Stimulated activated CD4-positive, alpha-beta T cell treated with anti-CD3 and anti-CD28 coated beads, Interleukin-15, amount 100 ng/mL, for 48 hours (primary cell): ENCODE data around the gene KDM4E.

Experiments
- DNase-seq, 2 donors: peaks; one replicate each; pipeline ENCODE4 v3.0.0-alpha.2; 2020; ENCODE audit warnings: low read depth in 2 of 2

The KDM4E gene

DNA sequence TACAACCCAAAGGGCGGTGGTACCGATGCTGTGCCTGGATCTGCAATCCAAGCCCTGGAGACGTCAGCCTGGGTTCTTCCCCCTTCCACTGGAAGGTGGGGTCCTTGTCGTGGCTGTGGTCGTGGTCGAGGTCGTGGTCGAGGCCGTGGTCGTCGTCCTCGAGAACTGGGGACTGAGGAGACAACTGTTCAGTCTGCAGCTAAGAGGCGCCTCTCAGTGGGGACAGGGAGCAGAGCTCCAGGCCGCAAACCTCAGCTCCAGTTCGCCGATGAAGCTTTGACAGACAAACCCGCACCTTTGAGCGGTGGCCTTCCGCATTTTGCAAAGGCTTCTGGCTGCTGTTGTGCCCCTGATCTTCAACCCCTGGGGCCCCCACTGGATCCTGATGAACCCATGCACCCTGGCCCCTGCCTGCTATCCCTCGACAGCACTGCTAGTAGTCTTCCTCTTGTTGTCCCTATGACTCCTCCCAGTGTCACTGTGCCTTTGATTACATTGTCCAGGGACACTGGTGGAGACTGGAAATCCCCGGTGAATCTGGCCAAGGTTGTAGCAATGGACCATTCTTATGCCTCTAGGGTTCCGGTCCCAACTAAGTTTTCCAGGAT is 25.6 kb downstream of the KDM4E start:
- DNase-seq = no peak

DNA sequence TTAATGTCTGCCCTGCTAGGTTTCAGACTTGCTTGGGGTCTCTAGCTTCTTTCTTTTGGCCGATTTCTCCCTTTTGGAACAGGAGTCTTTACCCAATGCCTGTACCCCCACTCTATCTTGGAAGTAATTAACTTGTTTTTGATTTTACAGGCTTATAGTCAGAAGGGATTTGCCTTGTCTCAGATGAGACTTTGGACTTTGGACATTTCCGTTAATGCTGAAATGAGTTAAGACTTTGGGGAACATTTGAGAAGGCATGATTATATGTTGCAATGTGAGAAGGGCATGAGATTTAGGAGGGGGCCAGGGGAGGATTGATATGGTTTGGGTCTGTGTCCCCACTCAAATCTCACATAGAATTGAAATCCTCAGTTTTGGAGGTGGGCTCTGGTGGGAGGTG is 29.3 kb downstream of the KDM4E start:
- no peak for DNase-seq

DNA sequence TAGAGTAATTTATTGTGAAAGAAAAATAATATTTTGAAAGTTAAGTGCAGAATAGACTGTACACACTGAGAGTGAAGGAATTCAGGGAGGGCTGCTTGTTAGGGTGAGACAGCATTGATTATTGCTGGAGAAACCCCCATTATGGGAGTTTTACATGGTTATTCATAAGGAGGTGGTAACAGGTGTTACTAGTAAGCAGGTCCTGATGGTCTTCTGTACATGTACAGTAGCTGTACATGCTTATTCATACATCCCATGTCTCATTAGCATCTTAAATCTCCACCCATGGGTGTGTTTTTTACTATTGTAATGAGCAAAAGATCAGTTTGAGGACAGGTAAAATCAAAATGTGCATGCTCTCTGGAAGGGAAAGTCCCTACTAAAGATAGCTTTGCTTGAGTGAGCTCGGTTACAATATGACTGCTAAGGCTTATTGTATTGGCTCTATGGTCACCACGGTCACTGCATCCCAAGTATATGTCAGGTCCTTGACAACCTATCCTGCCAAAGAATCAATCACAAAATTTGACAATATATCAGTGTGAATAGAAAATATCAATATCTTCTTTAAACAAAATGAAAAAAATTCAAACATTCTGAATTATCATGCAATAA is 30.3 kb downstream of the KDM4E start:
- no peak for DNase-seq

DNA sequence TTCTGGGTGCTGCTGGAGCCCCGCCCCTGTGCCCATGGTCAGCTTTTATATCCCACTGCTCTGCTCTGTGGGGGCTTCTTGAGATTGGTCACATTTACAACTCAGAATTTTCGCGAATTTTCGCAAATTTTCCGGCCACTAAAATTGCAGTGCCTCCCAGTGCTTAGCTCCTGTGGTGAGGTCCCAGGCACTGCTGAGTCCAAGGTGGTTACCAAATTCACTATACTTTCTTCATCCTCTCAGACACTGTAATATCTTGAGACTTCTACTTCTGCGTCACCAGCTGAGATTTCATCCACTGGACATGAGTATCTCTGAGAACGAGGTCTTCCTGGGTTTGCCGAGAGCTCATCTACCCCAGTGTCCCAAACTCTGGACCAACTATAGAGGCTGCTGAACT is 32.9 kb downstream of the KDM4E start:
- no peak for DNase-seq

DNA sequence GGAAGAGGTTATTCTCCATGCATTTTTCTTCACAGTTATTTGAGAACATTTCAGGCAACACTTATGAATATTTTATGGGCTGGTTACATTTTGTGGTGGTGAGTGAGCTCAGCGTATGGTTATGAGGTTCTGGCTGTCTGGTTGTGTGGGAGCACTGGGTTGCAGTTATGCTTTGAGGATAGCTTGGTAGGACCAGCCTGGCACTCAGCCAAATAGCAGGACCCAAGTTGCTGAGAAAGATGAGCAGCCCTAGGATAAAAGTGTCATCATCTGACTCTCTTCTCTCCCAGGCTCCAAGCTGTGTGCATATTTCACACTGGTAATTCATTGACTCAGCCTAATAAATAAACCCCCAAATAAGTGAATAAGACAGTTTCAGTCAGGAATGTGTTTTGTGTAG is 33.6 kb downstream of the KDM4E start:
- DNase-seq = no peak

DNA sequence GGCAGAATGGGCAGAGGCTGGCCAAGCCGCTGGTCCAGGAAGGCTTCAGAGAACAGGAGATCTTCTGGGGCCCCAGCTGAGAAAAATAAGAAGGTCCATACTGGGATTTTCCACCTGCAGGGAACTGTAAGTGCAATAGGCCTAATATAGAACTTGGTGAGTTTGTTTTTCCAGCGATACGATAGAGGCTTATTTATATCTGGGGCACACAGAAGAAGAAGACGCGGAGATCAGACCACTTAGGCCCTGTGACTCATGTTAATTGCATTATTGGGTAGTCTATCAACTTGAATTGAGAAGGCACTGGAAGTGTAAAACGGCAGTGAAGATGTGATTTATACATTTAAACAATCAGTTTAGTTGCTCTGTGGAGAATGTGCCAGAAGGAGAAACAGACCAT is 34.0 kb downstream of the KDM4E start:
- no peak for DNase-seq

DNA sequence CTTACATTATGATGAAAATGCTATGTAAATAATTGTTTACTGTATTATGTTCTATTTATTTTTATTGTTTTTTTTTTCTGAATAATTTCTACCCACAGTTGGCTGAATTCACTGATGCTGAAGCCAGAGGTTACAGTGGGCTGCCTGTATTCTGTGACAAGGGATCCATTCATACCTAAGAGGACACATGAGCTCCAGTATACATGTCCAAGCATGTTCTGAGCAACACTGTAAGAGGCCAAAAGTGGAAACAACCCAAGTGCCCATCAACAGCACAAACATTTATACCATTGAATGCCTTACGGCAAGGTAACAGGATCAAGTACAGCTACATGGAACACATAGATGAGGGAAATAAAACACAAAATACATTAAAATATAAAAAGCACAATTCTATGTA is 40.3 kb downstream of the KDM4E start:
- DNase-seq = no peak

DNA sequence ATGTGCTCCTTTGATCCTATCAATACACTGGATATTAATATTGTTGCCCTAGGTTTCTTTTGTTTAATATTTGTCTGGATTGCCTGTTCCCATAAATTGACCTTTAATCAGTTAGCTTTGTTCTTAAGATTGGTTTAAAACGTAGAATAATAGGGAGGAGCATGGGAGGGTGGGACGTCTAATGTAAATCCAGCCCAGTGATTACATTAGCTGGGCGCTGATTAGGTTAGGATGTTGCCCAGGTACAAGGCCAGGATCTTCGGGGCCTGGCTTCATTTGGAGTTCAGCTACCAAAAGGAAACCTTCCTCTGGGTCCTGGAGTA is 41.6 kb downstream of the KDM4E start, which contains the start of gene SRSF8:
TSS of gene SRSF8 (plus strand) at position 204 of the 323 bp plus-strand sequence. CDS start 308 bp downstream, outside the sequence.
- DNase-seq = no peak

DNA sequence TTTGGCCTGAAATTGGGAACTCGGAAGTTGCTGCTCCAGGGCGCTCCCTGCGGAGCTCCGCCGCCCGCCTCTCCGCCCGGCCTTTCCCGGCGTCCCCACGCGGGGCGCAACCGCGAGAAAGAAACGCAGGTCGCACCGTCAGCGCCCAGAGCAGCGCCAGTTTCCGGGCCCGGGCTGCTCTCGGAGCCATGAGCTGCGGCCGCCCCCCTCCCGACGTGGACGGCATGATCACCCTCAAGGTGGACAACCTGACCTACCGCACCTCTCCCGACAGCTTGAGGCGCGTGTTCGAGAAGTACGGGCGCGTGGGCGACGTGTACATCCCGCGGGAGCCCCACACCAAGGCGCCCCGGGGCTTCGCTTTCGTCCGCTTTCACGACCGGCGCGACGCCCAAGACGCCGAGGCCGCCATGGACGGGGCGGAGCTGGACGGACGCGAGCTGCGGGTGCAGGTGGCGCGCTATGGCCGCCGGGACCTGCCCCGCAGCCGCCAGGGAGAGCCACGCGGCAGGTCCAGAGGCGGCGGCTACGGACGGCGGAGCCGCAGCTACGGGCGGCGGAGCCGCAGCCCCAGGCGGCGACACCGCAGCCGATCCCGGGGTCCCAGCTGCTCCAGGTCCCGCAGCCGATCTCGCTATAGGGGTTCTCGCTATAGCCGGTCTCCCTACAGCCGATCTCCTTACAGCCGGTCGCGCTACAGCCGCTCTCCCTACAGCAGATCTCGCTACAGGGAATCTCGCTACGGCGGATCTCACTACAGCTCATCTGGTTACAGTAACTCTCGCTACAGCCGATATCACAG is 42.2 kb downstream of the KDM4E start:
- peak; percentile 61 to 66 for DNase-seq

DNA sequence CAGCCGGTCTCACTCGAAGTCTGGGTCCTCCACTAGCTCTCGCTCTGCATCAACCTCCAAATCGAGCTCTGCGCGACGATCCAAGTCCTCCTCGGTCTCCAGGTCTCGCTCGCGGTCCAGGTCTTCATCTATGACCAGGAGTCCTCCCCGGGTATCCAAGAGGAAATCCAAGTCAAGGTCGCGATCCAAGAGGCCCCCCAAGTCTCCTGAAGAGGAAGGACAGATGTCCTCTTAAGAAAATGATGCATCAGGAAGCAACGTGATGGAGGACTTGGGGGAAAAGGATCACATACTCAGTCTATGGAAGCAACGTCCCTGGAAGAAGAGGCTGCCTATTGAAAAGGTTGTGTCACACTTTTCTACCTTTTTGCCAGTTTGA is 42.8 kb downstream of the KDM4E start:
- DNase-seq = no peak

DNA sequence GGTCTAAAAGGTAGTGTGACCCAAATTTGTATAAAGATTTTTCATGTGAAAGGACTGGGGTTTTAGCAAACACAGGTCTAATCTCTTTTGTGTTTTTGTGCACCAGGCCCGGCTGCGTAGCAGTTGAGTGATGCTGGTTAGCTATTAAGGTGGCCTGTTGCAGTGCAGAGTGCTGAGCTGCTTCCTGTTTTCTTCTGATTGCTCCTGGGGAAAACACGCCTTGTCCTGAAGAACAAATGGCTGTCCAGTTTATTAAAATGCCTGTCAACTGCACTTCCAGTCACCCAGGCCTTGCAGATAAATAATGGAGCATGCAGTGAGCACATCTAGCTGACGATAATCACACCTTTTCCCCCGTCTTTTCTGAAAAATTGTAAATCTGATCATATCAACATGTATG is 43.5 kb downstream of the KDM4E start:
- peak; percentile 38 to 50 for DNase-seq

DNA sequence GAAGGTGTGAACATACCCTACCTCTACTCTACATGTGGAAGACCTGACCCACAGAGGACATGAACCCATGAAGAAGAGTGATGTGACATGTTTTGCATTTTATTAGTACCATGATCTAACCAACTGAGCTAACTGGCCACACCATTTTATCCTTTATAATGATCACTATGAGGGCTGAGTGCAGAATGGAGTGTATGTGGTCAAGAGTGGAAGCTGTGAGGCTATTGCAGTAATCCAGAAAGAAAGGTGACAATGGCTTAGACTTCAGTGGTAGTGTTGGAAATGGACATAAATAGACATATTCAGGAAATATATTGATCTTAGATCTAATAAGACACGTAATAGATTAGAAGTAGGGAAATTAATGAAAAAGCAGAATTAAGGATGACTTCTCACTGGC is 45.4 kb downstream of the KDM4E start:
- DNase-seq = no peak

DNA sequence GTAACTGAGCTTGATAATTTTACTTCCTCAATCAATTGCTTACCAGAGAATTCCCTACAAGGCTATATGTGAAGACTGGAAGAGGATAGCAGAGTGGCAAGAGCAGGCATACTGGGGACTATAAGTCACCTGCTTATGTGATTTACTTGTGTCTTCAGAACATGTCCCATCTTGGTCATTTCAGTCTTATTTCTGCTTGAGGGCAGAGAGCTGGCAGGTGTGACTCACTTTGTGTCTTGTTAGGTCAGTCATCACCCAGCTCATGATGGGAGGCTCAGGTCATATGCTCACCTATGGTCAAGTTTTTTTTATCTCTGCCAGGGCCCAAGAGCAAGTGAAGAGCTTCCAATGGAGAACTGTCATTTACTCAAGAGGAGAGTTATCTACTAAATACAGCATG is 47.9 kb downstream of the KDM4E start:
- DNase-seq = no peak

DNA sequence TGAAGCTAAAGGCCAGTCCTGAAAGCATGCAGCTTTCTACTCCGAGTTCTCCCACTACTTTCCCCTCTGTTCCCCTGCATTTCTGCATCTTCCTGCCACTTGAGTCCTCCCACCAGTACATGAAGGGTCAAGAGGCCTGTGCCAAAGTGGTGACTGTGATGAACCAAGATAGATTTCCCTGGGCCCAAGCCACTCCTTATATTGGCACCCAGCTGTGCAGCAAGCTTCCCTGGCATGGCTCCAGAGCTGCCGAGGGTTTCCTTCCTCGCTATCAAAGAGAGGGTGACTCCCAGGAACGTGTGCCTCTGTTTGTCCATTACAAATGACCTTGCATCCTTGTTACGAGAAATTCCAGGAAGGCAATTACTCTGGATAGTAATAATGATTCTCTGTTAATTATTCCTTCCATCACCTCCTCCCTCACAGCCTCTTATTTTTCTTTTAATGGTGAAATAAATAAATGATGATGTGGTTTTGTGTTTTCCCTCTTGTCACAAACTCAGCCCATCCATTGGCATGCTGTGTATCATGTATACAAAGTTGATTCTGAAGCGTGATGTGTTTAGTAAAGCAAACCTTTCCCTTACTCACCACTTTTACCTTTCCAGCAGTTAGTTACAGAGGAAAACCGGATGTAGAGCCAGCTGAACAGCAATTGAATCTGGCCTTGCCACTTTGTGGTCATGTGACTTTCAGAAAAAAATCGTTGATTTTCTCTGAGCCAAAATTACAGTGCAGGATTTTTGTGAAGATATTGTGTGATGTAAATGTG is 49.9 kb downstream of the KDM4E start:
- DNase-seq = no peak

DNA sequence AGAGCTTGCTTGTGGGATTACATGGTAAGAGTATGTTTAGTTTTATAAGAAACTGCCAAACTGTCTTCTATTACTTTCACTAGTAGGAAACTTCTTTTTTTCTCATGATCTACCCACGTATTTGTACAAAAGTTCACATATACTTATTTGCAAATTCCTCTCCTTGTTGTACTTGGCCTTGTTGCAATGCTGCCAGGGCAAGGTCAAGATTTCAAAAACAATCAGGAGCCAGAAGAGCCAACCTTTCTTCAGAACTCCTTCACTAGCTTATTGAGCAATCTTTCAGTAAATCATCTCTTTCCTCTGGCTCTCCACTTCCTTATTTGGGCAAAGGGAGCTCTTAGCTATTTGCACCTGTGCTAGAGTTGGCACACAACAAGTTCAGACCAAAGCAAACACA is 51.4 kb downstream of the KDM4E start:
- DNase-seq = no peak

DNA sequence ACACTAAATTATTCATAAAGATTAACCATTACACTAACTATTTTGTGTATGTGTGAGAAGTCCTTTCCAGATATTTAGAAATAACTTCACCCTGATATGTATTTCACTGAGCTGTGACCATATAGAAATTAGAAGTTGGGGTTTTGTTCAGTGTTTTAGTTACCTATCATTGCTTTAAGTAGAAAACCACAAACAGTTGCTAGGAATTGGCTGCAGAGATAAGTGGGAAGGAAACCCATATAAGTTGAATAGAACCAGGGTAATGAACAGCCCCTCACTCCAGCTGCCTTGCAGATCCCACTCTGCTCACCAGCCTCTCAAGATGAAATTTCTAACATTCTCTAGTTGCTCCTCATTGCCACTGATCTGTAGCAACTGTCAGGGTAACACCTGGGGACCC is 51.9 kb downstream of the KDM4E start:
- no peak for DNase-seq
